Dedifferentiated amniotic fluid mesenchymal stem cell (primary cell): ENCODE measurements around the gene MRPL44.

ENCODE experiments used
- DNase-seq: peaks from one replicate; pipeline ENCODE4 v3.0.0-alpha.2; 2016; ENCODE audit errors: extremely low spot score

Gene MRPL44

DNA sequence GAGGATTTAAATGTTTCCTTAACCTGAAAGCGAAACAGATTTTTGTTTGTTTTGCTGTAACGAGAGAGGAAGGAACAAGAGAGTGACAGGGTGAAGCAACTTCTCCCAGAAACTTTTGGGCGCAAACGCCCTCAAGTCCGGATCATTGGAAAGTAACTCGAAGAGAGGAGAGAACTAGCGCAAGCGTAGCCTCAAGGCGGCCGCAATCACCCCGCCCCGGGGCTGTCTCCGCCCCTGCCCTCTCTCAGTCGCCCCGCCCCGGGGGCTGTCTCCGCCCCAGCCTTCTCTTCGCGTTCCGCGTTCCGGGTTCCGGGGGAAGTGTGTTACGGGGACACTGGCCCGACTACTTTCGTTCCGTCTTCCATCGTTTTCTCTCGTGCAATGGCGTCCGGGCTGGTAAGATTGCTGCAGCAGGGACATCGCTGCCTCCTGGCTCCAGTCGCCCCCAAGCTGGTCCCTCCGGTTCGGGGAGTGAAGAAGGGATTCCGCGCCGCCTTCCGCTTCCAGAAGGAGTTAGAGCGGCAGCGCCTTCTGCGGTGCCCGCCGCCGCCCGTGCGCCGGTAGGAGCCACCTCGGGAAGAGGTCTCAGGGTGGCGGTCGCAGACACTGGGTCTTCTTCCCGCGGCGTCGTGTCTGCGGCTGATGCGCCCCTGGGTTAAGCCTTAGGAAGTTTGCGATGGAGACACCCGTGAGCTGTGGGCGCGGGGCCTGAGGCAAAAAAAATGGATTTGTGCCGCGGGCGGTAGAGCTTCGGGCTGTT, at the start of gene MRPL44:
Gene MRPL44, plus strand, starts transcription at position 372 of the 760 bp plus-strand sequence. Its CDS starts 10 bp downstream, at position 382.
- DNase-seq, result peak; percentile 94

DNA sequence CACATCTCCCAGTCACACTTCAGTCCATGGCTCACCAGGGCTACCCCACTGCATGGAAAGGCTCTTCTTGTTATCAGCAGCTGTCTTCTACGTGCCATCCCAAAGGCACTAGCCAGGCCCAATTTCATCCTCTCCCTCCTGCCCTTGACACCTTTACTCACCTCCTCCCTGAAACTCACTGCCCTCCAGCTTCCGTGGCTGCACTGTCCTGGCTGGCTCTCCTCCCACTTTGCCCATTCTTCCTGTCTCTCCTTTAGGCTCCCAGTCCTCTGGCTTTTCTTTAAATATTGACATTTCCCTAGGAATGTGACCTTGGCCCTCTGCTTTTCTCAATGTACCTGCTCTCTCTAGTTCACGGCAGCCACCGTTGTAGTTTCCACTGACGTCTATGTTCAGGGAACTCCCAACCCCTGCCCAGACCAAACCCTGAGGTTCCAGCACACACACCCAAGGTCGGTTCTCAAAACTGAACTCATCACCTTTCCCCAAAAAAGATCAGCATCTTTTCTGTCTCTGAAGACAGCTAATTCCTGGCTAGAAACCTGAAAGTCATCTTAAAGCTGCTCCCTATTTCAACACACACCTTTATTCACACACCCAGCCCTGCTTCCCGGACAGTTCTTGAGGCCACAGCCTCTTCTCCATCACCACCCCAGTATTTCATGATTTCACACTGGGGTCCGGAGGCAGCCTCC, 48.8 kb upstream of the MRPL44 start:
- DNase-seq, result no peak

DNA sequence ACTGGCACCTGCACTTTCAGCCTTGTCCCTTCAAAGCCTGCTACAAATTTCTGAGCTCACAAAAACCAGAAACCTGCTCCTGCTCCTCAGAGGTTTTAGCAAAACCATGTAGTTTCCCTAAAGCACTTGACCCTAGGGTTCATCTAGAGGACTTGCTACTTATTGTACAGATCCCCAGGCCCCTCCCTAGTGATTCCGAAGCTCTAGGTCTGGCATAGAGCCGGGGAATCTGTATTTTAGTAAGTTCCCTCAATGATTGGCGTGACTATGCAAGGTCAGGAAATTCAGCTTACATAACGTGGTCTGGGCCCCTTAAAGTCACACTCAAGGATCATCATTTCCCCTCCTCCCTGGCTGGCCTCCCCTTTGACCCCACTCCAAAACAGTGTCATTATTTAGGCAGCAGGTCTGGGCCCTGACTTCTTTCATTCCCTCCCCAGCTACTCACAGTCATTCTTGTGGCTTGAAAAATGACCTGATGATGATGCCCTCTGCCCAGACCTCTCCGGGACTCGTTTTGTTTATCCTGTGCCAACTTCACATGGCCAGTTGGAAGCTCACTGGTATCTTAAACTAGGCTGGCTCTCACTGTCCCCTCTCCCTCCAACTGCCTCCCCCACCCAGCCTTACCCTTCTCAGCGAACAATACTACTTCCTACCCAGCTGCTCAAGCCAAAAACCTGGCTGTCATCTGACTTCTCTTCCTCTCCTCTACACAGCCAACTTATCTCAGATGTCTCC, 48.1 kb upstream of the MRPL44 start:
- no peak for DNase-seq

DNA sequence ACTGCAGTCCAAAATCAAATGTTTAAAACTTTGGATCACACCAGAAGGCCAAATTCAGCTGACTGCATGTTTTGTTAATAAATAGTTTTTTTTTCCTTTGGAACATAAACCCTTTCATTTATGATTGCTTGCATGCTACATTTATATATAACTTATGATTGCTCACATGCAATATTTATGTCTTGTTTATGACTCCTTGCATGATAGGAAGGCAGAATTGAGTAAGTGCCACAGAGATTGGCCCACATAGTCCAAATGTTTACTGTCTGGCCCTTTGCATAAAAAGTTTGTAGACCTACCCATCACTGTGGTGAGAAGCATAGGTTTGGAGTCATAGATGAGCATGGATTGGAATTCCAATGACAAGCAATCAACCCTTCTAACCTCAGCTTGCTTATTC, 42.9 kb upstream of the MRPL44 start:
- no peak for DNase-seq

DNA sequence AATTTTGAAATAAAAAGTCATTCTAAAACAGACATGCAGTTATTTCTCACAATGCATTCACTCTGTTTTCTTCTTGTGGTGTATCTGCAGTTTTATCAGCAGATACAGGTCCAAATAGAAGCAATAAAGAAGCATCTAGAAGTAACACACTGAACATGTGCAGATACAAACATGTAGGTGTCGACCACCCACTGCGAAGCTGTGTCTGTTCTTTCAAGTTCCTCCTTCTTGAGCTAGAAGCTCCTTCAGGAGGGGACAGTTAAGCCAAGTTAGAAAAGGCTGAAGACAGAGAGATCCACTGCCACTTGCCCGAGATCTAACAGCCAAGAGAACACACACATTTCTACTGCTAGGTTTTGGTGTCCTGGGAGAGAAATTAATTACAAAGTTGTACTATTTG, 42.2 kb upstream of the MRPL44 start:
- no peak for DNase-seq

DNA sequence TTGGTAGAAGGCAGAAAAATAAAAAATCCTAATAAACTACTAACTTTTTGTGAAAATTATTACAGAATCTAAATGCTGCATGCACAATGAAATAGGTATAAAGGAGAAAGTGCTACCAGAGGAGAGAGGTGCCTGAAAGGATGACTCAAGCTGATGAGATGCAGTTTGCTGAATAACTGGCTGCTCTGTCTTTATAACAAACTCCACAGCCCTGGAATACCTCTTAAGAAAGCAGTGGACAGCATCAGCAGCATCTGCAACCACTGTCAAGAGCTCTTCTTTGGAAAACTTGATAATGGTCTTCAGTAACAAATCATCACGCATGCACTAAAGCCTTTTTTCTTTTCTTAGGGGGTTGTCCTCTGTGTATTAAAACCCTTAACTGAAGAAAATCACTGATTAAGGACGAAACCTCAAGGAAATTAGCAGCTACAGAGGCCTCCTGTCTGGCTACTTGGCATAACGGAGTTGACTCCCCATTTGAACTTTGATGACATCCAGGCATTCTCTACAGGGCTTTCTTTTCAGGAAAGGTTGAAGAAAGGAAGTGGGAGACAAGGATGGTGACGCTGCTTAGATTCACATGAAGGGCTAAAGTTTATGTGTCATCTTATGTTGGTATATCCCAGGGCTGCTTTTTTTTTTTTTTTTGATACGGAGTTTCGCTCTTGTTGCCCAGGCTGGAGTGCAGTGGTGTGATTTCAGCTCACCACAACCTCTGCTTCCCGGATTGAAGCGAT, 40.9 kb upstream of the MRPL44 start:
- DNase-seq, result no peak

DNA sequence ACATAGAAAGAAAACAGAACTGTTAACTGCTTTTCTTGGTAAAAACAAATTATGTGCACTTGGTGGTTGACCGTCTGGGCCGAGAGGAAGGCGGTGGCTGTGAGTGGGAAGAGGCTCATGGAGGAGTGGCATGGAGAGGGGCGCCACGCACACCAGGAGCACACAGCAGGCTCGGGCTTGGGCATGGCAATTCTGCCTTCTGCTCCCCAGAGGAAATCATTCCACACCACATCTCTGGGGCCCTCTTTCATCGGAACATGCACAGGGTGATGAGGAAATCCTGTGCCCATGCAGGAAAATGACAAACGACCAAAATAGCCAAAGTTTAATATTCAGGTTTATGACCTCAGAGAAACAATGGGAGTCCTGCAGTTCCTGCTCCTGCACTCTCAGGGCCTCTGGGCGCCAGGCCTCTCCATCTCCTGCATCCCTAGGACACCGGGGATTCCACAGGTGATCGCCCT, 38.6 kb upstream of the MRPL44 start:
- no peak for DNase-seq

DNA sequence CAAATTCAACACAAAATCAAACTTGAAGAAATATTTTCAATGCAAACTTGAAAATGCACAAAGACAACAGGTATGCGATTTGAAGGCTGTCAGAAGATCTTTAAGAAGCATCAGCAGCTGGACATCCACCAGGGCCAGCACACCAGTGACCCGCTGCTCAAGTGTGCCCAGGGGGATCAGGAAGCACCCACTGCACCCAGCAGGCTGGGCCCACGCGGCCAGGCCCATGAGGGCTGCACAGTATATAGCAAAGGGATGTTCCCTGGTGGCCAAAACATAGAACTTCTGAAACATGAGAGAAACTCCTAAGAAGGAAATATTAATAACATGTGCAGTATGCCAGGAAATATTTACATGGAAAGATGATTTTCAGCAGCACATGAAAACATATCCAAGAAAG, 37.2 kb upstream of the MRPL44 start:
- DNase-seq, result no peak

DNA sequence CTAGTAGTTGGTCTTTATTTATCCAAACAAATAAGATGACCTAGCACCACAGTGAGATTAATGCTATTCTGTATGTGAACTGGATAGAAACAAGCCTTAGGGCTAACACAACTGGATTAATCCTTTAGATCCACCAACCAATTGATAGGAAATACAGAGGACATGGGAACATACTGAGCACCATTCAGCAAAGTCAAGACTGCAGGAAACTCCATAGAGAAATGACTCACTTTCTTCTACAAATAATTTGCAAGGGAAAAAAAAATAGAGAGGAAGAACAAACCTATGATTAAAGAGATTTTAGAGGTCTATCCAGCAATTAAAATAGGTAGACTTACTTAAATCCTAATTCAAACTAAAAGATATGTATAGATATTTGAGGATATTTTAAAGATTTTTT, 36.1 kb upstream of the MRPL44 start:
- DNase-seq, result no peak

DNA sequence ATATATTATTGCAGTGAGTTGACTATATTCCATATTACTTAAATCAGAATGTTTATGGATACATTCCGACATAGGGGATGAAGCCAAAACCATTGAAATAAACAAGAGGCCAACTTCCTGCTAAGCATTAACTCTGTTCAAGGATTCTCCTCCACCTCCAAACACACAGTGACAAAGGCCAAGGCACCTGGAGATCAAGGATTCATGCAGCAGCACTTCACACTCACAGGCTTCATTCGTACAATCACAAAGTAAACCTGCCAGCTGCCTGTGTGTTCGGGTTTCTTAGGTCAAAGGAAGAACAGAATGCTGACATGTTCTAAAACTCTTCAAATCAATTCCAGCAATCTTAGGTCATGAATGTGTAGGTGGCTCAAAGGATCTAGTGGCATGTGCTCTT, 35.0 kb upstream of the MRPL44 start:
- no peak for DNase-seq

DNA sequence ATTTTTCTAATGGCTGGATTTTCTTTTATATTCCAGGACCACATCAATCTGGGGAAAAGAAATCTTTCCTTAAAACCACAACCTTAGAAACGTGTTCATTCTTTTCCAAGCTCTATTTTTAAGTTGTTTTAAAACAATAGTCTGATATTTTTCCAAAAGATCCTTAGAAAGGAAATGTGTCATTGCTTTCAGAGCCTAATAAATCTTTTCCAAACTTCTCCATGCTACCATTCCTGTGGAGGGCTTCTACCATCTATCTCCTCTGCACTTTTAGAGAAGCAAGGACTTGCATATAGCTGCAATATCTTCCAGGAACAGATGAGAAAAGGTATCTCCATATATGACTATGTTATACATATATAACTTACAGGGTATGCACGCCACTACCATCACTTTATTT, 33.3 kb upstream of the MRPL44 start:
- no peak for DNase-seq

DNA sequence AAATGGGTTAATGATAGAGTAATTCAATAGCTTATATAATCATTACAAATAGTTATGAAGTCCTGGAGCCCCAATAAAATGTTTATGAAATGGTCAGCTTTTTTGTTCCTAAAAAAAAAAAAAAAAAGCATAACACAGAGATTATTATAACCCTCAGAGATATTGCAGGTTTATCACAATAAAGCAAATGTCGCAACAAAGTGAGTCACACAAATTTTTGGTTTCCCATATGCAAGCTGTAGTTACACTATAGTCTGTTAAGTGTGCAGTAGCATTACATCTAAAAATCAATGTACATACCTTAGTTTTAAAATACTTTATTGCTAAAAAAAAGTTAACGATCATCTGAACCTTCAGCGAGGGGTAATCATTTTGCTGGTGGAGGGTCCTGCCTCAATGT, 32.2 kb upstream of the MRPL44 start:
- DNase-seq, result no peak

DNA sequence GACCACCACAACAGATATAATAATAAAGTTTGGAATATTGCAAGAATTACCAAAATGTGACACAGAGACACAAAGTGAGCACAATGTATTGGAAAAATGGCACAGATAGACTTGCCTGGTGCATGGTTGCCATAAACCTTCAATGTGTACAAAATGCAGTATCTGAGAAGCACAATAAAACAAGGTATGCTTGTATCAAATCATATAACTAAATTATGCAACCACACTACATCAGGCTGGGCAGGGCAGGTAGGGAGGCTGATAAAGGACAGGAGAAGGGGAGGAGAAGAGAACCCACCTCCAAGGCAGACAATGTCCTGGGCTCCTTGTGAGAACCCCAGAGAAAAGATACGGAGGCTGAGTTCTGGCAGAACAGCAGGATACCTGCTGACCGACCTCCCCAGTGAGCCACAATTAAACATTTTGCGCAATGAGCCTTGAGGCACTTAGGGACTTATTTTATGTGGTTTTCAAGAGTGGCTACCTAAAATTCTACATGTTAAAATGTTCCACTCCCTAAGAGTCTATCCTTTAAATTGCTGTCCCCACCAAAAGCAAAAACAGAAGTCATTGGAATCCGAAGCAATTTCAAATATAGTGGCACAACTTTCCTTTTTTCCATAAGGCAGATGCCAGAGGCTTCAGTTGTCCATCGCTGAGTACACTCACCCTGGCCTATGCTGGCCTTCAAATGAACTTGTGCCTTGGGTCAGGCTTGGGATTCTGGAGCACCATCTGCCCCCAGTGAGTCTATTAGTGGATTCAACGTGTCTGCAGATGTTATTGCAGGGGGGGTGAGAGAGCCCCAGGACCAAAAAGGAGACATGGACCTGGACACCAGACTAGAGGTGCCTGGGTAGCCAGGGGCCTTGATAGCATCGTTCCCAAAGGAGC, 28.9 kb upstream of the MRPL44 start:
- no peak for DNase-seq

DNA sequence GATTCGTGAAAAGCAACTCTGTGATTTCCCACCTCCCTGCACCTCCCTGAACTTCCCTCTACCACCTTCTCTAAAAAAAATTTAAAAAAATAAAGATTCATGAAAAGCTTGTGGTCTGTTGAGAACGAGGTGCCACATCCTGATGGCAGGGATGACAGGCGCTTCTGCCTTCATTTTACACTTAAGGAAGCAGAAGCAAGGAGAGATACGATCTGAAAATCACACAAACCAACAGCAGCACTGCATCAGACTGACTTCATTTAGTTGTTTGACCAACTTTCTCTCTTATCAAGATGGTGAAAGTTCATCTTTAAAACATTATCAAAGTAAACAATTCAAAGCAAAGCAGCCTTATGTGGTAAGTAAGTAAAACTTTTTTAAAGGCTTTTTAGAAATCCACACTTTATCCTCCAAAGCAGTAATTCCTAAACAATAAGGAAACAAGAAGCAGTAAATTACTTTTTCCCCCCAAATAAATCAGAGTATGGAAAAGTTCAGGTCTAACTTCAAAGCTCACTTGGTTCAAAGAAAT, 27.6 kb upstream of the MRPL44 start:
- DNase-seq, result no peak

DNA sequence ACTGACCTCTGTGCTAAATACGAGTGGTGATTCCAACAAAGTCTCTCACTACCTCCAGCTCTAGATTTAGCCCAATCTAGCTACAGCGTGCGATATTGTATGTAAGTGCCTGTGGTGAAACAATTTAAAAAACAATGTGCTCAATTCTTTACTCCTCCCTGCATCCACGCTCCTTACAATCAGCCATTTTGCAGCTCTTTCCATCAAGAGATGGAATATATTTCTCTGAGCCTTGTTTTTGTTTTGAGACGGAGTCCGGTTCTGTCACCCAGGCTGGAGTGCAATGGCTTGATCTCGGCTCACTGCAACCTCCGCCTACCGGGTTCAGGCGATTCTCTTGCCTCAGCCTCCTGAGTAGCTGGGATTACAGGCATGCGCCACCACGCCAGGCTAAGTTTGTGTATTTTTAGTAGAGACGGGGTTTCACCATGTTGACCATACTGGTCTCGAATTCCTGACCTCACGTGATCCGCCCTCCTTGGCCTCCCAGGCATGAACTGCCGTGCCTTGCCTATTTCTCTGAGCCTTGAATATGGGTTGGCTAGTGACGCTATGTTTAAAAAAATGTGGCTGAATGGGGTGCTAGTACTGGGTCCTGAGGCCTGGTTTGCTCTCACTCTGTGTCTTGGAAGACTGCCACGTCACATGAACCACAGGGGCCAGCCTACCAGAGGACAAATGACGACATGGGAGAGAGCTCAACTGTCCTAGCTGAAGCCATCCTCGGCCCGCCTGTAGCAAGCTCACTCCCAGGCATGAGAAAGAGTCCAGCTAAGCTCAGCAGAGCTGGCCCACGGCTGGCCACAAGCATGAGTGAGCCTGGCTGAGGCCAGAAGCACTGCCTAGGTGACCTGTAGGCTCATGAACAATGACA, 26.9 kb upstream of the MRPL44 start:
- DNase-seq, result no peak

DNA sequence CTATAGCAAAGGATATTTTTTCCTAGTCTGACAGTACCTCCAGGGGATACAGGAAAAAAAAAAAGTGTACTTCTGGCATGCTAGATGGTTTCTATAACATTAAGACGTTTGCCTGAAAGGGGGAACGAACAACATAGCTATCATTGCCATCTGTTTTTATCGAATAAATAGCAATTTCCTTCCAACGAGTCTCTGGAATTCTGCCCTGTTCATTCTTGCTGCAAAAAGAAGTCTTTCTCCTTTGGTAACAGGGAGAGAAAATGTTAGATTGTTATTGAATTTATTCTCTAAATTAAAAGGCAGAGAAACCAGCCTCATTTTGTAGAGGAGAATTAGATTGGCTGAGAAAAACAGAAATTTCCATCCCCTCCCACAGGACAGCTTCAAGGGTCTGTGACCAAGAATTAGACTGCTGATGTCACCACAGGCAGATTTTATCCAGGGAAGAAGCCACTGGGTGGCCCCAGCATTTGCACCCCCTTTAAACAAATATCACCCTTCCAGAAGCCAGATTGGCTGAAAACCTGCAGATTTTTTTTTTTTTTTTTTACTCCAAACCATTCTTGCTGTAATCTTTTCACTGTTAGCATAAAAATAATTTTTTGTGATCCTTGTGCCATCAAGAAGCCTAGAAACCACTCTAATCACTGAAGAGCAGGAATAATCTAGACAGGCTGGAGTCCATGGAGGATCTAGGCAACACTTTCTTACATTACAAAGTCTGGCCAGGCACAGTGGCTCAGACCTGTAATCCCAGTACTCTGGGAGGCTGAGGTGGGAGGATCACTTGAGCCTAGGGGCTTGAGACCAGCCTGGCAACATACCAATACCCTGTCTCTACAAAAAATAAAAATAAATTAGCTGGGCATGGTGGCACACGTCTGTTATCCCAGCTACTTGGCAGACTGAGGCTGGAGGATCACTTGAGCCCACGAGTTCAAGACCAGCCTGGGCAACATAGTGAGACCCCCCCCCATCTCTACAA, 24.2 kb upstream of the MRPL44 start:
- DNase-seq, result no peak

DNA sequence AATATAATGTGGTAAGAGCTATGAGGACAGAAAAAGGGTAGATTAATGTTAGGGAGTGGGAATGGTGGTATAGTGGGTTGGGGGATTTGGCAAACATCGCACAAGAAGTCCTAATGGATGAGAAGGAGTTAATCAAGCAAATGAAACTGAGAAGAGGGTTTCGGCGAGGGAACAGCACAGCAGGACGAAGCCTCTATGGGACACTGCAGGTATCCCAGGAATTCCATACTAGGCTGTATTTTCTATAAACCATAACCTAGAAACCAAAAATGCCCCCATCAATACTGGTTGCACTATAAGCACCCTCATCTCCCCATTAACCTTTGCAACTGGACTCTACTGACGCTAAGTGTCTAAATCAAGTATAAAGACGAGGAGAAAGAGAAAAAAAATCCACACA, 22.4 kb upstream of the MRPL44 start:
- DNase-seq, result no peak

DNA sequence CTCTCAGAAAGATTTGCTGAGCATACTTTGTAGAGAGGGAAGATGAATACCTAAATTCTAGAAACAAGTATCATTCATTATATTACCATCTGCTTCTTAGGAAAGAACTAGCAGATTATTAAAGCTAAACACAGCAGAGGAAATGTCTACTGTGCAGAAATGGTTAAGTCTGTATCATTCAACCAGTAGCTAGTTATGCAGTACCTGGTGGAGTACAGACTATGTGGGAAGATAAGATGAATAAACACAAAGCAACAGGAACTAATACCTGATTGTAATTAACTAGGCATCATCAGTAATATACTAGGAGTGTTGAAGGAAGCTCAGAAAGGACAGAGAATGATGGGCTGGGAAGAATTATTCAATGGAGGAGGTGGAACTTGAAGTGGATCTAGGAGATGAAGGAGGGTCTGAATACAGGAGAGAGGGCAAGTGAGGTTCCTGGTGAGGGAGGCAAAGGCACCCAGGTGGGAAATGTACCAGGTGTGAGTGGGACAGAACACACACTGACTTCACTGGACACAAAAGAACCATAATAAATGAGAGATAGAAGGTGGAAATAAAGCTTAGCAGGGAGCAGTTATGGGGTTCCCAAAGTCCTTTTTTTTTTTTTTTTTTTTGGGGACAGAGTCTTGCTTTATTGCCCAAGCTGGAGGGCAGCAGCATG, 21.7 kb upstream of the MRPL44 start:
- no peak for DNase-seq
